Panc1 (cell line): ENCODE measurements around the gene LSS. TPM values are rescaled to one million over a fixed set of nuclear protein-coding genes. Genes with fewer than 3 reads are reported as not detected.

Source experiments
- ATAC-seq: fragments of 200-7000 bp; cut with Tn5 transposase; 2 replicates; pipeline ENCODE4 v1.9.1; 2020; ENCODE audit warnings: mild to moderate bottlenecking, moderate library complexity
- BruUV-seq: library from RNA; stranded (reverse); fragments of 400-500 nt; replicated peaks from 2 replicates; lab custom pipeline; 2021; lab: Mats Ljungman, UMichigan
- CTCF ChIA-PET: fragments of 300-600 bp; sonication (Branson Sonifier 250); formaldehyde crosslinking; loops from one replicate; lab custom pipeline; 2022; ENCODE audit warnings: antibody characterized with exemption; lab: Charles Lee
- POLR2A ChIA-PET: fragments of 300-600 bp; sonication (Branson Sonifier 250); formaldehyde crosslinking; loops from one replicate; lab custom pipeline; 2022; ENCODE audit warnings: antibody characterized with exemption; lab: Charles Lee
- DNase-seq: peaks from one replicate; pipeline ENCODE4 v3.0.0-alpha.2; 2010; ENCODE audit warnings: low read depth, low spot score
- H3K27ac ChIP-seq: 2 replicates; pipeline ENCODE4 v1.5.1; 2011; ENCODE audit warnings: mild to moderate bottlenecking, low read length, inconsistent platforms
- H3K27me3 ChIP-seq: fragments of 200-500 bp; sonication (Bioruptor generic); 2 replicates; pipeline ENCODE4 v1.6.0; 2014; ENCODE audit warnings: low read length, inconsistent platforms; ENCODE audit not compliant: control insufficient read depth, insufficient read depth
- H3K36me3 ChIP-seq: fragments of 200-500 bp; sonication (Bioruptor generic); 2 replicates; pipeline ENCODE4 v1.5.1; 2014; ENCODE audit warnings: inconsistent platforms, mild to moderate bottlenecking, low read length, moderate library complexity; ENCODE audit not compliant: control insufficient read depth, insufficient read depth
- H3K4me1 ChIP-seq: 2 replicates; pipeline ENCODE4 v1.5.1; 2011; ENCODE audit warnings: inconsistent platforms, mild to moderate bottlenecking, low read length, moderate library complexity; ENCODE audit not compliant: control insufficient read depth, insufficient read depth
- H3K4me3 ChIP-seq, 2 experiments: 2 replicates each; pipeline ENCODE4 v1.5.1; 2011 to 2012; ENCODE audit warnings: low read depth in 2 of 2, low read length in 2 of 2, mild to moderate bottlenecking in 2 of 2, inconsistent platforms in 1 of 2, moderate library complexity in 1 of 2
- H3K9me3 ChIP-seq: fragments of 200-500 bp; sonication (Bioruptor generic); 2 replicates; pipeline ENCODE4 v1.5.1; 2014; ENCODE audit warnings: low read depth, mild to moderate bottlenecking, inconsistent platforms, low read length, moderate library complexity; ENCODE audit not compliant: control insufficient read depth, insufficient read depth
- POLR2AphosphoS5 ChIP-seq: IDR thresholded peaks from 2 replicates; pipeline ENCODE4 v1.6.1; 2012; ENCODE audit warnings: mild to moderate bottlenecking, low read depth, low read length, moderate library complexity
- SIN3A ChIP-seq: IDR thresholded peaks from 2 replicates; pipeline ENCODE4 v1.6.1; 2012; ENCODE audit warnings: low read depth, mild to moderate bottlenecking, low read length, moderate library complexity, borderline replicate concordance; ENCODE audit not compliant: insufficient read depth
- TCF7L2 ChIP-seq: IDR thresholded peaks from 2 replicates; pipeline ENCODE4 v1.6.1; 2011; ENCODE audit warnings: mild to moderate bottlenecking, low read depth, low read length, inconsistent platforms
- in situ Hi-C: cut with HindIII; loops from 2 replicates; pipeline ENCODE4 v1.10.0; 2016; ENCODE audit warnings: low sequenced_read_pairs, low pct_unique_long_range_greater_than_20kb
- intact Hi-C: fragments of 100-400 bp; cut with micrococcal nuclease; formaldehyde crosslinking; loops from one replicate; pipeline ENCODE4 v1.10.0; 2022; ENCODE audit not compliant: unreplicated experiment
- total RNA-seq: library from RNA; stranded (reverse); gene quantifications from one replicate; pipeline ENCODE4 v1.2.1, GENCODE V29; 2021; ENCODE audit not compliant: unreplicated experiment
- TF ChIP-seq, protein P1 (sequence below): fragments of 450-650 bp; IDR thresholded peaks from 2 replicates; pipeline ENCODE4 v1.5.1; 2017; ENCODE audit warnings: mild to moderate bottlenecking
- TF ChIP-seq, protein P2 (sequence below), 2 experiments: IDR thresholded peaks; 2 replicates each; pipeline ENCODE4 v1.6.1; 2011 to 2012; ENCODE audit warnings: low read depth in 2 of 2, control low read depth in 1 of 2, low read length in 1 of 2, mild to moderate bottlenecking in 1 of 2, moderate library complexity in 1 of 2; ENCODE audit not compliant: insufficient read depth in 1 of 2

LSS gene
- total RNA-seq, 1 experiment from 2014 or later, result 111 TPM

GRCh38 chr21:46255758-46256337, 27.3 kb upstream of the LSS start:
- no peak for DNase-seq
- no peaks in the 10 kb centered on the region for H3K4me1 ChIP-seq
- no peaks in the 10 kb centered on the region for H3K9me3 ChIP-seq
- no peak overlapping the region for H3K4me3 ChIP-seq
- H3K36me3 ChIP-seq, result peaks cover 13% of the 10 kb centered on the region
- BruUV-seq, result no TSS peak
- POLR2A ChIA-PET, result no interaction called here
- in situ Hi-C loops (no loop called here), intact Hi-C loops (no loop called here)
- no peak for TF ChIP-seq TCF7L2
- TF ChIP-seq, protein P1, sequence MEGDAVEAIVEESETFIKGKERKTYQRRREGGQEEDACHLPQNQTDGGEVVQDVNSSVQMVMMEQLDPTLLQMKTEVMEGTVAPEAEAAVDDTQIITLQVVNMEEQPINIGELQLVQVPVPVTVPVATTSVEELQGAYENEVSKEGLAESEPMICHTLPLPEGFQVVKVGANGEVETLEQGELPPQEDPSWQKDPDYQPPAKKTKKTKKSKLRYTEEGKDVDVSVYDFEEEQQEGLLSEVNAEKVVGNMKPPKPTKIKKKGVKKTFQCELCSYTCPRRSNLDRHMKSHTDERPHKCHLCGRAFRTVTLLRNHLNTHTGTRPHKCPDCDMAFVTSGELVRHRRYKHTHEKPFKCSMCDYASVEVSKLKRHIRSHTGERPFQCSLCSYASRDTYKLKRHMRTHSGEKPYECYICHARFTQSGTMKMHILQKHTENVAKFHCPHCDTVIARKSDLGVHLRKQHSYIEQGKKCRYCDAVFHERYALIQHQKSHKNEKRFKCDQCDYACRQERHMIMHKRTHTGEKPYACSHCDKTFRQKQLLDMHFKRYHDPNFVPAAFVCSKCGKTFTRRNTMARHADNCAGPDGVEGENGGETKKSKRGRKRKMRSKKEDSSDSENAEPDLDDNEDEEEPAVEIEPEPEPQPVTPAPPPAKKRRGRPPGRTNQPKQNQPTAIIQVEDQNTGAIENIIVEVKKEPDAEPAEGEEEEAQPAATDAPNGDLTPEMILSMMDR, result no peak
- TF ChIP-seq SIN3A, result no peak
- TF ChIP-seq, protein P2, sequence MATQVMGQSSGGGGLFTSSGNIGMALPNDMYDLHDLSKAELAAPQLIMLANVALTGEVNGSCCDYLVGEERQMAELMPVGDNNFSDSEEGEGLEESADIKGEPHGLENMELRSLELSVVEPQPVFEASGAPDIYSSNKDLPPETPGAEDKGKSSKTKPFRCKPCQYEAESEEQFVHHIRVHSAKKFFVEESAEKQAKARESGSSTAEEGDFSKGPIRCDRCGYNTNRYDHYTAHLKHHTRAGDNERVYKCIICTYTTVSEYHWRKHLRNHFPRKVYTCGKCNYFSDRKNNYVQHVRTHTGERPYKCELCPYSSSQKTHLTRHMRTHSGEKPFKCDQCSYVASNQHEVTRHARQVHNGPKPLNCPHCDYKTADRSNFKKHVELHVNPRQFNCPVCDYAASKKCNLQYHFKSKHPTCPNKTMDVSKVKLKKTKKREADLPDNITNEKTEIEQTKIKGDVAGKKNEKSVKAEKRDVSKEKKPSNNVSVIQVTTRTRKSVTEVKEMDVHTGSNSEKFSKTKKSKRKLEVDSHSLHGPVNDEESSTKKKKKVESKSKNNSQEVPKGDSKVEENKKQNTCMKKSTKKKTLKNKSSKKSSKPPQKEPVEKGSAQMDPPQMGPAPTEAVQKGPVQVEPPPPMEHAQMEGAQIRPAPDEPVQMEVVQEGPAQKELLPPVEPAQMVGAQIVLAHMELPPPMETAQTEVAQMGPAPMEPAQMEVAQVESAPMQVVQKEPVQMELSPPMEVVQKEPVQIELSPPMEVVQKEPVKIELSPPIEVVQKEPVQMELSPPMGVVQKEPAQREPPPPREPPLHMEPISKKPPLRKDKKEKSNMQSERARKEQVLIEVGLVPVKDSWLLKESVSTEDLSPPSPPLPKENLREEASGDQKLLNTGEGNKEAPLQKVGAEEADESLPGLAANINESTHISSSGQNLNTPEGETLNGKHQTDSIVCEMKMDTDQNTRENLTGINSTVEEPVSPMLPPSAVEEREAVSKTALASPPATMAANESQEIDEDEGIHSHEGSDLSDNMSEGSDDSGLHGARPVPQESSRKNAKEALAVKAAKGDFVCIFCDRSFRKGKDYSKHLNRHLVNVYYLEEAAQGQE (IDR thresholded peaks at IDR 0.05; ENCODE audit: insufficient read depth in 1 of 2, low read depth in 2 of 2, low read length in 1 of 2), result no peak
- no peak for TF ChIP-seq POLR2AphosphoS5
- CTCF ChIA-PET, result no interaction called here
- ATAC-seq, result no peak
- H3K27me3 ChIP-seq, result no peaks in the 10 kb centered on the region
- no peak overlapping the region for H3K27ac ChIP-seq

- BruUV-seq, result no TSS peak
- no peak overlapping the region for H3K27ac ChIP-seq
- no peak overlapping the region for H3K4me3 ChIP-seq
- intact Hi-C loops (no loop called here), in situ Hi-C loops (no loop called here)
- H3K9me3 ChIP-seq, result no peaks in the 10 kb centered on the region
- no peaks in the 10 kb centered on the region for H3K4me1 ChIP-seq
- POLR2A ChIA-PET, result no interaction called here
- TF ChIP-seq SIN3A (no peak), POLR2AphosphoS5 (no peak), TCF7L2 (no peak)
- TF ChIP-seq, protein P1, result no peak
- TF ChIP-seq, protein P2 (IDR thresholded peaks at IDR 0.05; ENCODE audit: insufficient read depth in 1 of 2, low read depth in 2 of 2, low read length in 1 of 2), result no peak
- CTCF ChIA-PET, result no interaction called here
- DNase-seq (no peak), ATAC-seq (no peak)
- H3K36me3 ChIP-seq, result peaks cover 12% of the 10 kb centered on the region
- no peaks in the 10 kb centered on the region for H3K27me3 ChIP-seq
These were observed 26.6 kb upstream of the LSS start for GRCh38 chr21:46255166-46255565.
